IMR-90 (cell line): Measurements from ENCODE around the gene PGA5. TPM values are rescaled to one million over a fixed set of nuclear protein-coding genes. Genes with fewer than 3 reads are reported as not detected.

Source experiments
- ATAC-seq: fragments of 200-7000 bp; cut with Tn5 transposase; 2 replicates; pipeline ENCODE4 v1.9.1; 2020; ENCODE audit warnings: low read depth, mild to moderate bottlenecking, moderate library complexity
- BruUV-seq: library from RNA; stranded (reverse); fragments of 400-500 nt; replicated peaks from 2 replicates; lab custom pipeline; 2021; lab: Mats Ljungman, UMichigan
- CTCF ChIA-PET: fragments of 300-600 bp; formaldehyde crosslinking; extraction: SDS; loops from one replicate; lab custom pipeline; 2021; ENCODE audit warnings: antibody characterized with exemption; lab: Yijun Ruan, JAX
- POLR2A ChIA-PET: fragments of 300-600 bp; sonication (Branson Sonifier 250); formaldehyde crosslinking; loops from one replicate; lab custom pipeline; 2022; ENCODE audit warnings: antibody characterized with exemption; ENCODE audit not compliant: unreplicated experiment; lab: Charles Lee
- DNase-seq: peaks from one replicate; pipeline ENCODE4 v3.0.0; 2013
- H2AFZ ChIP-seq: replicated peaks from 2 replicates; pipeline ENCODE3; 2013; ENCODE audit warnings: low read length, mild to moderate bottlenecking; ENCODE audit not compliant: poor library complexity
- H2AK5ac ChIP-seq: 2 replicates; pipeline ENCODE4 v1.6.1; 2013; ENCODE audit warnings: low read depth, low read length, inconsistent platforms
- H2AK9ac ChIP-seq: replicated peaks from 2 replicates; pipeline ENCODE3; 2013; ENCODE audit warnings: mild to moderate bottlenecking, low read depth, low read length, moderate library complexity; ENCODE audit not compliant: poor library complexity
- H2BK120ac ChIP-seq: 2 replicates; pipeline ENCODE4 v1.6.1; 2013; ENCODE audit warnings: low read depth, low read length, inconsistent platforms
- H2BK15ac ChIP-seq: 3 replicates; pipeline ENCODE4 v1.6.1; 2013; ENCODE audit warnings: low read depth, low read length, inconsistent platforms
- H2BK20ac ChIP-seq: 2 replicates; pipeline ENCODE4 v1.6.1; 2013; ENCODE audit warnings: low read depth, mild to moderate bottlenecking, inconsistent platforms, low read length, moderate library complexity
- H2BK5ac ChIP-seq: 2 replicates; pipeline ENCODE4 v1.6.1; 2013; ENCODE audit warnings: mild to moderate bottlenecking, low read depth, low read length, inconsistent platforms; ENCODE audit not compliant: poor library complexity, severe bottlenecking
- H3K14ac ChIP-seq: replicated peaks from 2 replicates; pipeline ENCODE4 v1.6.1; 2013; ENCODE audit warnings: low read depth, low read length, inconsistent platforms
- H3K18ac ChIP-seq: 2 replicates; pipeline ENCODE4 v1.6.1; 2013; ENCODE audit warnings: low read depth, low read length, control low read depth
- H3K23ac ChIP-seq: 2 replicates; pipeline ENCODE4 v1.6.1; 2013; ENCODE audit warnings: low read depth, low read length, inconsistent platforms
- H3K27ac ChIP-seq: 2 replicates; pipeline ENCODE4 v1.5.1; 2013; ENCODE audit warnings: mild to moderate bottlenecking, control low read depth, low read length; ENCODE audit not compliant: insufficient read depth
- H3K27me3 ChIP-seq: 2 replicates; pipeline ENCODE4 v1.6.1; 2013; ENCODE audit warnings: low read length; ENCODE audit not compliant: control insufficient read depth, insufficient read depth
- H3K36me3 ChIP-seq: 2 replicates; pipeline ENCODE4 v1.6.1; 2013; ENCODE audit warnings: low read length, mixed read lengths; ENCODE audit not compliant: control insufficient read depth, insufficient read depth
- H3K4ac ChIP-seq: 2 replicates; pipeline ENCODE4 v1.6.1; 2013; ENCODE audit warnings: low read depth, low read length, inconsistent platforms
- H3K4me1 ChIP-seq: 2 replicates; pipeline ENCODE4 v1.6.1; 2013; ENCODE audit warnings: low read length, mixed read lengths; ENCODE audit not compliant: control insufficient read depth, insufficient read depth
- H3K4me2 ChIP-seq: 2 replicates; pipeline ENCODE4 v1.6.1; 2013; ENCODE audit warnings: low read depth, mild to moderate bottlenecking, control low read depth, low read length, moderate library complexity
- H3K4me3 ChIP-seq: 2 replicates; pipeline ENCODE4 v1.5.1; 2013; ENCODE audit warnings: low read depth, mild to moderate bottlenecking, control low read depth, low read length, moderate library complexity; ENCODE audit not compliant: insufficient read depth
- H3K56ac ChIP-seq: 2 replicates; pipeline ENCODE4 v1.6.1; 2013; ENCODE audit warnings: low read length, inconsistent platforms; ENCODE audit not compliant: insufficient read depth; ENCODE audit errors: extremely low read depth
- H3K79me1 ChIP-seq, 2 experiments: 2 replicates each; pipeline ENCODE4 v1.6.1; 2013; ENCODE audit warnings: low read length in 2 of 2, inconsistent platforms in 1 of 2, low read depth in 1 of 2
- H3K9ac ChIP-seq: 2 replicates; pipeline ENCODE4 v1.6.1; 2013; ENCODE audit warnings: low read depth, low read length, control low read depth
- H3K9me1 ChIP-seq: 2 replicates; pipeline ENCODE4 v1.6.1; 2013; ENCODE audit warnings: low read length, inconsistent platforms; ENCODE audit not compliant: insufficient read depth
- H3K9me3 ChIP-seq: 2 replicates; pipeline ENCODE4 v1.6.1; 2013; ENCODE audit warnings: low read length; ENCODE audit not compliant: control insufficient read depth, insufficient read depth
- H4K20me1 ChIP-seq: 2 replicates; pipeline ENCODE4 v1.6.1; 2013; ENCODE audit warnings: low read length, inconsistent platforms; ENCODE audit not compliant: insufficient read depth
- H4K5ac ChIP-seq: 2 replicates; pipeline ENCODE4 v1.6.1; 2013; ENCODE audit warnings: mild to moderate bottlenecking, low read depth, low read length, control low read depth
- H4K8ac ChIP-seq, 2 experiments: 2 replicates each; pipeline ENCODE4 v1.6.1; 2013; ENCODE audit warnings: low read depth in 2 of 2, low read length in 2 of 2, control low read depth in 1 of 2, inconsistent platforms in 1 of 2
- H4K91ac ChIP-seq: 2 replicates; pipeline ENCODE4 v1.6.1; 2013; ENCODE audit warnings: low read depth, low read length, inconsistent platforms; ENCODE audit not compliant: insufficient read depth
- CEBPB ChIP-seq: IDR thresholded peaks from 2 replicates; pipeline ENCODE4 v1.6.1; 2012; ENCODE audit warnings: low read depth, low read length, improper control_type of control experiment
- CHD1 ChIP-seq: IDR thresholded peaks from 2 replicates; pipeline ENCODE4 v1.6.1; 2012; ENCODE audit warnings: low read depth, low read length, improper control_type of control experiment
- CTCF ChIP-seq: conservative IDR thresholded peaks from 2 replicates; pipeline ENCODE4 v1.5.1; 2012; ENCODE audit warnings: mild to moderate bottlenecking, low read depth, low read length, improper control_type of control experiment
- ELK1 ChIP-seq: fragments of 150-350 bp; IDR thresholded peaks from 2 replicates; pipeline ENCODE4 v1.6.1; 2016; ENCODE audit warnings: low read depth, mild to moderate bottlenecking, low read length, moderate library complexity, borderline replicate concordance
- FOS ChIP-seq: fragments of 150-350 bp; IDR thresholded peaks from 2 replicates; pipeline ENCODE4 v1.6.1; 2016; ENCODE audit warnings: low read depth, low read length
- MAFK ChIP-seq: IDR thresholded peaks from 2 replicates; pipeline ENCODE4 v1.6.1; 2012; ENCODE audit warnings: low read depth, low read length, improper control_type of control experiment
- MAZ ChIP-seq: IDR thresholded peaks from 2 replicates; pipeline ENCODE4 v1.6.1; 2012; ENCODE audit warnings: low read depth, mild to moderate bottlenecking, low read length, improper control_type of control experiment, moderate library complexity, borderline replicate concordance
- MXI1 ChIP-seq: IDR thresholded peaks from 2 replicates; pipeline ENCODE4 v1.6.1; 2012; ENCODE audit warnings: low read depth, mild to moderate bottlenecking, low read length, moderate library complexity, borderline replicate concordance
- NFE2L2 ChIP-seq: fragments of 150-350 bp; IDR thresholded peaks from 2 replicates; pipeline ENCODE4 v1.6.1; 2016; ENCODE audit warnings: low read depth, mild to moderate bottlenecking, low read length
- RAD21 ChIP-seq: IDR thresholded peaks from 2 replicates; pipeline ENCODE4 v1.6.1; 2012; ENCODE audit warnings: low read length, improper control_type of control experiment
- RCOR1 ChIP-seq: IDR thresholded peaks from 2 replicates; pipeline ENCODE4 v1.6.1; 2012; ENCODE audit warnings: mild to moderate bottlenecking, low read length, improper control_type of control experiment; ENCODE audit not compliant: insufficient replicate concordance
- RFX5 ChIP-seq: IDR thresholded peaks from 2 replicates; pipeline ENCODE4 v1.8.0; 2012; ENCODE audit warnings: low read depth, mild to moderate bottlenecking, low read length, moderate library complexity
- SMC3 ChIP-seq: fragments of 150-350 bp; IDR thresholded peaks from 2 replicates; pipeline ENCODE4 v1.6.1; 2016; ENCODE audit warnings: low read depth, mild to moderate bottlenecking, antibody characterized with exemption, low read length, moderate library complexity
- USF2 ChIP-seq: fragments of 150-350 bp; IDR thresholded peaks from 2 replicates; pipeline ENCODE4 v1.6.1; 2017; ENCODE audit warnings: mild to moderate bottlenecking, antibody characterized with exemption, low read length, low read depth
- WGBS, 2 experiments: methylation state at CpG; one replicate each; pipeline versions ENCODE4 v1.1.5 to v1.1.7; 2013; ENCODE audit warnings: missing lambda C conversion rate in 2 of 2; ENCODE audit not compliant: insufficient read length in 1 of 2; ENCODE audit errors: extremely low coverage in 2 of 2; 5-methylcytosine and 5-hydroxymethylcytosine counted together
- dilution Hi-C: fragments of 300-500 bp; cut with HindIII; formaldehyde crosslinking; loops from one replicate; pipeline ENCODE4 v1.14.3; 2018; ENCODE audit warnings: low sequenced_read_pairs; ENCODE audit not compliant: unreplicated experiment
- in situ Hi-C: fragments of 300-500 bp; cut with MboI; formaldehyde crosslinking; loops from 3 replicates; pipeline ENCODE4 v1.14.3; 2019; ENCODE audit warnings: low sequenced_read_pairs, inconsistent platforms, mixed read lengths
- intact Hi-C: fragments of 100-400 bp; cut with micrococcal nuclease; formaldehyde crosslinking; loops from 2 replicates; pipeline ENCODE4 v1.10.0; 2022
- polyA plus RNA-seq, 3 experiments: library from polyadenylated mRNA; depleted of rRNA; stranded (reverse); fragments of >200 nt; gene quantifications; 2 replicates each; pipeline ENCODE4 v1.2.3, GENCODE V29; 2012; ENCODE audit warnings: low replicate concordance in 1 of 3
- total RNA-seq: library from RNA; depleted of rRNA; stranded (reverse); fragments of >200 nt; gene quantifications from 2 replicates; pipeline ENCODE4 v1.2.3, GENCODE V29; 2012

Gene PGA5
- total and polyA plus RNA-seq, 2 of the 4 experiments (the other 2 are of a cell fraction): not detected

- intact Hi-C loops (no loop called here), in situ Hi-C loops (no loop called here), dilution Hi-C loops (no loop called here)
- H3K4ac ChIP-seq: no peak overlapping the region
- WGBS, 2 experiments: 85% methylated on average over 6 of the region's 14 CpGs; no CpG with 5 or more reads in 1 of the 2 experiments
- H2AK9ac ChIP-seq: no peak overlapping the region
- ChIA-PET POLR2A (no interaction called here), CTCF (no interaction called here)
- no peaks in the 10 kb centered on the region for H3K4me1 ChIP-seq
- H3K23ac ChIP-seq: no peak overlapping the region
- H3K4me3 ChIP-seq: no peak overlapping the region
- TF ChIP-seq CHD1 (no peak), MXI1 (no peak), RAD21 (no peak), RCOR1 (no peak), CEBPB (no peak), FOS (no peak), MAZ (no peak), CTCF (no peak), NFE2L2 (no peak), RFX5 (no peak), SMC3 (no peak), ELK1 (no peak), USF2 (no peak), MAFK (no peak)
- H3K56ac ChIP-seq: no peak overlapping the region
- no peak overlapping the region for H3K14ac ChIP-seq
- ATAC-seq: no peak
- H4K20me1 ChIP-seq: no peaks in the 10 kb centered on the region
- H3K79me1 ChIP-seq: no peaks in the 10 kb centered on the region
- H2BK120ac ChIP-seq: no peak overlapping the region
- H2BK5ac ChIP-seq: no peak overlapping the region
- H3K9me1 ChIP-seq: 0 out of 2 replicates have a peak, but pooled peaks cover 4% of the 10 kb centered on the region
- no peak overlapping the region for H2AFZ ChIP-seq
- H3K4me2 ChIP-seq: no peak overlapping the region
- H4K8ac ChIP-seq: no peak overlapping the region
- H2BK15ac ChIP-seq: no peak overlapping the region
- H4K5ac ChIP-seq: no peak overlapping the region
- no peak for DNase-seq
- no peak overlapping the region for H3K9ac ChIP-seq
- H3K27ac ChIP-seq: no peak overlapping the region
- no peaks in the 10 kb centered on the region; the same call in 1 of the 2 replicates for H3K27me3 ChIP-seq
- no peaks in the 10 kb centered on the region; the same call in 1 of the 2 replicates for H3K36me3 ChIP-seq
- H3K9me3 ChIP-seq: no peaks in the 10 kb centered on the region
- BruUV-seq: no TSS peak
- H3K18ac ChIP-seq: no peak overlapping the region
- H4K91ac ChIP-seq: no peak overlapping the region
- no peak overlapping the region for H2BK20ac ChIP-seq
- no peak overlapping the region for H2AK5ac ChIP-seq
Measured at GRCh38 chr11:61277186-61278000, 36.4 kb downstream of the PGA5 start.
